MG63 (cell line): ENCODE results near the gene SPRR2G. TPM values are rescaled to one million over a fixed set of nuclear protein-coding genes. Genes with fewer than 3 reads are reported as not detected.
"Not testable (repeated sequence)": the region's sequence is repeated elsewhere in the genome, so short reads cannot be mapped to it uniquely, and the experiment has no call there.

Source experiments
- DNase-seq: peaks from one replicate; pipeline ENCODE4 v3.0.0-alpha.2; 2020
- H3K27me3 ChIP-seq: fragments of 250-450 bp; sonication (Bioruptor Pico); 2 replicates; pipeline ENCODE4 v1.5.1; 2020; ENCODE audit warnings: mild to moderate bottlenecking, moderate library complexity
- H3K36me3 ChIP-seq: fragments of 250-450 bp; sonication (Bioruptor Pico); 2 replicates; pipeline ENCODE4 v1.5.1; 2020; ENCODE audit warnings: mild to moderate bottlenecking, moderate library complexity
- H3K4me3 ChIP-seq: fragments of 250-450 bp; sonication (Bioruptor Pico); 2 replicates; pipeline ENCODE4 v1.5.1; 2020; ENCODE audit warnings: mild to moderate bottlenecking, moderate library complexity
- H3K9me3 ChIP-seq: fragments of 250-450 bp; sonication (Bioruptor Pico); 2 replicates; pipeline ENCODE4 v1.5.1; 2020; ENCODE audit warnings: mild to moderate bottlenecking, moderate library complexity
- total RNA-seq: library from RNA; depleted of rRNA; stranded (reverse); fragments of >200 nt; shearing (Covaris generic); gene quantifications from 2 replicates; pipeline ENCODE4 v1.2.3, GENCODE V29; 2014; ENCODE audit warnings: low replicate concordance; rRNA removed

Gene SPRR2G
- total RNA-seq, 1 experiment from 2014 or later, result not detected

DNA sequence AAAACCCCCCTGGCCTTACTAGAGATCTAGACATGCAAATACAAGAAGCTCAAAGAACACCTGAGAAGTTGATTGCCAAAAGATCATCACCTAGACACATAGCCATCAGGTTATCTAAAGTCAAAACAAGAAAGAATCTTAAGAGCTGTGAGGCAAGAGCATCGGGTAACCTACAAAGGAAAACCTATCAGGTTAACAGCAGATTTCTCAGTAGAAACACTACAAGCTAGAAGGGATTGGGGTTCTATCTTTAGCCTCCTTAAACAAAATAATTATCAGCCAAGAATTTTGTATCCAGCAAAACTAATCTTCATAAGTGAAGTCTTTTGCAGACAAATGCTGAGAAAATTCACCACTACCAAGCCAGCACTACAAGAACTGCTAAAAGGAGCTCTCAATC lies 25.2 kb downstream of the SPRR2G start:
- H3K9me3 ChIP-seq, result no peaks in the 10 kb centered on the region
- no peak for DNase-seq
- no peaks in the 10 kb centered on the region for H3K36me3 ChIP-seq
- no peak overlapping the region for H3K4me3 ChIP-seq
- H3K27me3 ChIP-seq, result no peaks in the 10 kb centered on the region

DNA sequence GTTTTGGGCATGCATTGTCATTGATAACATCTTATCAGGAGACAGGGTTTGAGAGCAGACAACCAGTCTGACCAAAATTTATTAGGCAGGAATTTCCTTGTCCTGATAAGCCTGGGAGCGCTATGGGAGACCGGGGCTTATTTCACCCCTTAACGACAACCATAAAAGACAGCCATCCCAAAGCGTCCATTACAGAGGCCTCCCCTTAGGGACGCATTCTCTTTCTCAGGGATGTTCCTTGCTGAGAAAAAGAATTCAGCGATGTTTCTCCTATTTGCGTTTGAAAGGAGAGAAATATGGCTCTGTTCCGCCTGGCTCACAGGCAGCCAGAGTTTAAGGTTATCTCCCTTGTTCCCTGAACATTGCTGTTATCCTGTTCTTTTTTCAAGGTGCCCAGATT lies 26.9 kb downstream of the SPRR2G start:
- H3K27me3 ChIP-seq, H3K36me3 ChIP-seq, DNase-seq, H3K9me3 ChIP-seq, H3K4me3 ChIP-seq: not testable (repeated sequence)

DNA sequence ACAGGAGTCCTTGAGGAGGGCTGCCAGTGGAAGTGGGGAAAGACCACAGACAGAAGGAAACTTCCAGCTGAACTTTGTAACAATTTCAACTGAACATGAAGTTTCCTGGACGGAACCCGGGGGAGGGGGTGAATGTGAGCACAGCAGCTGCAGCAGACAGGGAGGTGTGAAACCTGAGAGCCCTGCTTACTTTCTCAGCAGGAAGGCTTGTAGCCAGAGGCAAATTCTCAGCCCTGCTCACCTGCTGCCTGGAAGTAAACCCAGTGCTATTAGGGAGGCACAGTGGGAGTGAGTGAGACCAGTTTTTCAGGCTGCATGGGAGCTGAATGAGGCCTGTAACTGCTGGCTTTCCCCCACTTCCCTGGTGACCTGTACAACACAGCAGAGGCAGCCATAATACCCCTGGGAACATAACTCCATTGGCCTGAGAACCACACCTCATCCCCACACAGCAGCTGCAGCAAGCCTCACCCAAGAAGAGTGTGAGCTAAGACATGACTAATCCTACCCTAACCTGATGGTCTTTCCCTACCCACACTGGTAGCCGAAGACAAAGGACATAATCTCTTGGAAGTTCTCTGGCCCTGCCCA lies 27.8 kb downstream of the SPRR2G start:
- no peak overlapping the region for H3K4me3 ChIP-seq
- H3K36me3 ChIP-seq, result no peaks in the 10 kb centered on the region
- DNase-seq, result no peak
- no peaks in the 10 kb centered on the region for H3K9me3 ChIP-seq
- peaks cover 3% of the 10 kb centered on the region; the same call in 1 of the 2 replicates for H3K27me3 ChIP-seq

DNA sequence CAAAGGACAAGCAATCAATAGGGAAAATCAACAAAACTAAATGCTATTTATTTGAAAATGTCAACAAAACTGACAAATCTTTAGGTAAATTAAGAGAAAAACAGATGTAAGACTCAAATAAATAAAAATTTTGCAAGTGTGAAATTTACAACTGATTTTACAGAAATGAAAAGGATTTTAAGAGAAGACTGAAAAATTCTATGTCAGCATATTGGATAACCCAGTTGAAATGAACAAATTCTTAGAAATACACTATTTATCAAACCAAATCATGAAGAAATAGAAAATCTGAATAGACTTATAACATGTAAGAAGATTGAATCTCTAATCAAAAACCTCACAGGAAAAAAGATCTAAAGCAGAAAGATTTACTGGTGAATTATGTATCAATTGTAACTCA lies 29.7 kb downstream of the SPRR2G start:
- H3K4me3 ChIP-seq, result no peak overlapping the region
- H3K36me3 ChIP-seq, result no peaks in the 10 kb centered on the region
- peaks cover 3% of the 10 kb centered on the region; the same call in 1 of the 2 replicates for H3K27me3 ChIP-seq
- no peak for DNase-seq
- no peaks in the 10 kb centered on the region for H3K9me3 ChIP-seq

DNA sequence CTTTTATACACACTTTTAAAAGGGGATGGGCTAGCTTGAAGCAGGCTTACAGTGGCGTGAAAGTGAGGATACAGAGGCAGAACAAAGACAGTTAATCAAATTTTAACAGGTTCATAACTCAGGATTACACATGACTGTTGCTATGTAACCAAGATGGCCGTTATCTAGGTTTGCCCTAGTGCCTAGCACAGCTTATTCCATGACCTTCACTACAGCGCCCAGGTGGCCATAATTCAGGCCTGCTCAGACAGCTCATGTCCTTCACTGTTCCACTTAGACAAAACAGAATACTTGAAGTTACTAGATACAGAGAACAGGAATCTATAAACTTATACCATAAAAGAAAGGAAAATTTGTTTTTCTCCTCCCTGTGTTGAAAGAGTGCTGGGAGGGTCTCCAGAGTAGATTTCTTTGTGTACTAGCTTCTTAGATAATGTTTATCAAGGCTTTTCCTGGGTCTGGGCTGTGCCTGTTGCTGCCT lies 31.2 kb downstream of the SPRR2G start:
- DNase-seq, result no peak
- Histone ChIP-seq H3K4me3 (no peak overlapping the region), H3K36me3 (no peaks in the 10 kb centered on the region), H3K9me3 (no peaks in the 10 kb centered on the region), H3K27me3 (peaks cover 3% of the 10 kb centered on the region; the same call in 1 of the 2 replicates)

DNA sequence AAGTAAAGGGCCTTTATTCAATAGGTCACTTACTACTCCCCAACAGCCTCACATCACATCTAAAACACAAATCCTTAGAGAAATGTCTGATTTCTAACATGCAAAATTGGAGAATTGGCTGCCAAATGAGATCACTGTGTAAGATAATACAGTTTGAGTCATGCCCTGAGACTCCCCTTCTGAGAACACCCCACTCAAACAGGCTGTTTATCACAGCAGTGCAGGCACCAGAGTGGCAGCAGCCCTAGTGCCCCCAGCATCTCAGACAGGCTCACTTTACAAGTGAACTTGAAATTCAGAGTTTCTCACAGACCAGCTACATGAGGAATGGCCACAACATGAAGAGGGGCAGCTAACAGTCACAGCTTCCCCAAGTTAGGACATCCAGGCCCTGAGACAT lies 35.4 kb downstream of the SPRR2G start:
- DNase-seq, H3K4me3 ChIP-seq, H3K27me3 ChIP-seq, H3K36me3 ChIP-seq, H3K9me3 ChIP-seq: not testable (repeated sequence)

DNA sequence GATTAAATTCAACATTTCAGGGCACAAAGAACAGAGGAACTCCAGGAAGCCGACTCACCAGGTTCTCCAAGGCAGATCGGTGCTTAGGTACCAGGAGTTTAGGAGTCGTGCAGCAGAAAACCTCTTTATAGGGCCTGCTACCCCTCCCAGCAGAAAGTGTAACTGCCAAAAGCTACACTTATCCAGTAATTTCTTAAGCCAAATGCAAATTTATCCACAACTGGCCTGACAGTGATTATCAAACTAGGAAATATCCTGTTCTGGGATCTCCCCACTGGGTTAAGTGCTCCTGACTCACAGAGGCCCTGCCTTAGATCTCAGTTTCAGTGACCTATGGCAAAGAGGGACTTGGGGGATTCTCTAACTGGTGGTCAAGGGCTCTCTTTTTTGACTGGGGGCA lies 37.3 kb downstream of the SPRR2G start, which contains the start of gene SPRR2F:
TSS of gene SPRR2F (minus strand) at position 101 of the 400 bp plus-strand sequence. CDS start 783 bp downstream, outside the sequence.
- Histone ChIP-seq H3K36me3 (no peaks in the 10 kb centered on the region), H3K9me3 (no peaks in the 10 kb centered on the region), H3K4me3 (no peak within 1 kb of the TSS), H3K27me3 (peaks cover 3% of the 10 kb centered on the region; the same call in 1 of the 2 replicates)
- no peak for DNase-seq

DNA sequence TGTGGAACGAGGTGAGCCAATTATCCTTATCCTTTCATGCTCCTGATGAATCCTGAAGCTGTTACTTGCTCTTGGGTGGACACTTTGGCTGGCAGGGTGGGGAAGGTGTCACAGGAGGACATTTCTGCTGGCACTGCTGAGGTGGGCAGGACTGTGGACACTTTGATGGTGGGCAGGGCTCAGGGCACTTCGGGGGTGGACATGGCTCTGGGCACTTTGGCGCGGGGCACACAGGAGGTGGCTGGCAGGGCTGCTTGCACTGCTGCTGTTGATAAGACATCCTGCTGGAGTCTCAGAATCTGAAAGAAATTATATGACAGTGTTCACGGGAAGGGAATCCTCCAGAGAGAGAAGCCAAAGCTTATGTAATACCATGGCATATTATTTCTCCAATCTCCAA lies 38.2 kb downstream of the SPRR2G start:
- not testable (repeated sequence) for H3K36me3 ChIP-seq, H3K27me3 ChIP-seq, DNase-seq, H3K4me3 ChIP-seq, H3K9me3 ChIP-seq

DNA sequence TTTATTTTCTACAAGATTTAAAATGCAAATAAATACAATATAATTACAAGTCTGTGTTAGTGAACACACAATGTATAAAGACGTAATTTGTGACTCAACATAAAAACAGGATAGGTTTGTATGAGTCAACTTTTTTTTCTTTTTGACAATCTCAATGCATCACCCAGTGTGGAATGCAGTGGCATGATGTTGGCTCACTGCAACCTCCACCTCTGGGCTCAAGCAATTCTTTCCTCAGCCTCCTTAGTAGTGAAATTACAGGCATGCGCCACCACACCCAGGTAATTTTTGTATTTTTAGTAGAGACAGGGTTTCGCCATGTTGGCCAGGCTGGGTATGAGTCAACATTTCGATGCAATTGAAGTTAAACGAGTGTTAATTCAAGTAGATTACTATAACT lies 50.4 kb downstream of the SPRR2G start:
- no peaks in the 10 kb centered on the region for H3K27me3 ChIP-seq
- peak; percentile 50 for DNase-seq

More for the DNA sequence above, 50.4 kb downstream of the SPRR2G start:
- Histone ChIP-seq H3K36me3 (no peaks in the 10 kb centered on the region), H3K4me3 (no peak overlapping the region), H3K9me3 (no peaks in the 10 kb centered on the region)

Other genes starting within 250 kb of the SPRR2G start
- not detected in 2 replicates for gene IVL, start 242.3 kb downstream of the SPRR2G start, total RNA-seq
- not detected in 2 replicates for gene SPRR5, start 203.7 kb downstream of the SPRR2G start, total RNA-seq
- not detected in 2 replicates for gene SPRR4, start 180.2 kb downstream of the SPRR2G start, total RNA-seq
- not detected in 2 replicates for gene SPRR1A, start 166.8 kb downstream of the SPRR2G start, total RNA-seq
- gene SPRR3, start 149.1 kb downstream of the SPRR2G start, total RNA-seq, result not detected in 2 replicates
- gene SPRR1B, start 119.7 kb downstream of the SPRR2G start, total RNA-seq, result not detected in 2 replicates
- gene SPRR2D, start 109.8 kb downstream of the SPRR2G start, total RNA-seq, result not detected in 2 replicates
- gene SPRR2A, start 93.4 kb downstream of the SPRR2G start, total RNA-seq, result not detected in 2 replicates
- gene SPRR2B, start 79.3 kb downstream of the SPRR2G start, total RNA-seq, result not detected in 2 replicates
- gene SPRR2E, start 56.4 kb downstream of the SPRR2G start, total RNA-seq, result not detected in 2 replicates
- not detected in 2 replicates for gene SPRR2F, start 37.4 kb downstream of the SPRR2G start, total RNA-seq
- gene LELP1, start 52.5 kb upstream of the SPRR2G start, total RNA-seq, result not detected in 2 replicates
- gene PRR9, start 66.7 kb upstream of the SPRR2G start, total RNA-seq, result 0.07 and 1.0 TPM in 2 replicates
- not detected in 2 replicates for gene LORICRIN, start 108.8 kb upstream of the SPRR2G start, total RNA-seq
- gene PGLYRP3, start 162.1 kb upstream of the SPRR2G start, total RNA-seq, result not detected in 2 replicates
- not detected in 2 replicates for gene PGLYRP4, start 198.0 kb upstream of the SPRR2G start, total RNA-seq
- not detected in 2 replicates for gene S100A9, start 207.0 kb upstream of the SPRR2G start, total RNA-seq
- not detected in 2 replicates for gene S100A12, start 224.7 kb upstream of the SPRR2G start, total RNA-seq
- not detected in 2 replicates for gene S100A8, start 240.2 kb upstream of the SPRR2G start, total RNA-seq